H9 (cell line): ENCODE measurements around the gene FCN2. TPM values are rescaled to one million over a fixed set of nuclear protein-coding genes. Genes with fewer than 3 reads are reported as not detected.

Experiments used
- DNase-seq: peaks from one replicate; pipeline ENCODE4 v3.0.0-alpha.2; 2017
- H2AFZ ChIP-seq: one replicate; pipeline ENCODE4 v1.6.1; 2013; ENCODE audit warnings: mild to moderate bottlenecking, low read length, control low read depth, moderate library complexity
- H2AK5ac ChIP-seq: 2 replicates; pipeline ENCODE4 v1.6.1; 2013; ENCODE audit warnings: low read length, control low read depth, mixed read lengths; ENCODE audit not compliant: insufficient read length
- H2BK120ac ChIP-seq: one replicate; pipeline ENCODE4 v1.6.1; 2013; ENCODE audit warnings: low read depth, mild to moderate bottlenecking, low read length, control low read depth, inconsistent platforms; ENCODE audit not compliant: poor library complexity, severe bottlenecking
- H2BK12ac ChIP-seq: 2 replicates; pipeline ENCODE4 v1.6.1; 2013; ENCODE audit warnings: low read length, control low read depth, mixed read lengths, low read depth; ENCODE audit not compliant: insufficient read length
- H2BK15ac ChIP-seq: 2 replicates; pipeline ENCODE4 v1.6.1; 2013; ENCODE audit warnings: low read depth, low read length, control low read depth
- H2BK20ac ChIP-seq: one replicate; pipeline ENCODE4 v1.6.1; 2013; ENCODE audit warnings: low read depth, mild to moderate bottlenecking, low read length, control low read depth, inconsistent platforms; ENCODE audit not compliant: poor library complexity, severe bottlenecking
- H2BK5ac ChIP-seq: 2 replicates; pipeline ENCODE4 v1.6.1; 2013; ENCODE audit warnings: low read length, control low read depth, mixed read lengths; ENCODE audit not compliant: insufficient read length
- H3K14ac ChIP-seq: 2 replicates; pipeline ENCODE4 v1.6.1; 2013; ENCODE audit warnings: low read length, control low read depth; ENCODE audit not compliant: insufficient read depth
- H3K18ac ChIP-seq: 2 replicates; pipeline ENCODE4 v1.6.1; 2013; ENCODE audit warnings: low read depth, mild to moderate bottlenecking, mixed read lengths, low read length, control low read depth; ENCODE audit not compliant: insufficient read length
- H3K23ac ChIP-seq: 2 replicates; pipeline ENCODE4 v1.6.1; 2013; ENCODE audit warnings: low read length, control low read depth, mixed read lengths, low read depth; ENCODE audit not compliant: insufficient read length
- H3K23me2 ChIP-seq: 2 replicates; pipeline ENCODE4 v1.6.1; 2013; ENCODE audit warnings: low read depth, mild to moderate bottlenecking, mixed read lengths, low read length, control low read depth; ENCODE audit not compliant: insufficient read length, poor library complexity, severe bottlenecking
- H3K27ac ChIP-seq: 2 replicates; pipeline ENCODE4 v1.5.1; 2013; ENCODE audit warnings: low read length, control low read depth, mixed read lengths, low read depth; ENCODE audit not compliant: insufficient read length
- H3K27me3 ChIP-seq: 2 replicates; pipeline ENCODE4 v1.6.1; 2013; ENCODE audit warnings: low read length, control low read depth, inconsistent platforms; ENCODE audit not compliant: insufficient read depth
- H3K4ac ChIP-seq: 2 replicates; pipeline ENCODE4 v1.6.1; 2013; ENCODE audit warnings: low read depth, mild to moderate bottlenecking, control low read depth, inconsistent platforms, low read length, moderate library complexity
- H3K4me1 ChIP-seq: 2 replicates; pipeline ENCODE4 v1.6.1; 2013; ENCODE audit warnings: low read length, control low read depth, inconsistent platforms; ENCODE audit not compliant: insufficient read depth
- H3K4me2 ChIP-seq: 2 replicates; pipeline ENCODE4 v1.6.1; 2013; ENCODE audit warnings: low read length, control low read depth, mixed read lengths; ENCODE audit not compliant: insufficient read length, insufficient read depth
- H3K56ac ChIP-seq: 2 replicates; pipeline ENCODE4 v1.6.1; 2013; ENCODE audit warnings: low read depth, mild to moderate bottlenecking, mixed read lengths, low read length, control low read depth; ENCODE audit not compliant: insufficient read length
- H3K79me1 ChIP-seq: 2 replicates; pipeline ENCODE4 v1.6.1; 2013; ENCODE audit warnings: low read depth, mild to moderate bottlenecking, moderate library complexity, low read length, control low read depth, inconsistent platforms; ENCODE audit not compliant: insufficient read depth, poor library complexity, severe bottlenecking
- H3K79me2 ChIP-seq: 2 replicates; pipeline ENCODE4 v1.6.1; 2013; ENCODE audit warnings: low read length, control low read depth, inconsistent platforms; ENCODE audit not compliant: insufficient read depth
- H3K9ac ChIP-seq: 2 replicates; pipeline ENCODE4 v1.6.1; 2013; ENCODE audit warnings: low read length, control low read depth, mixed read lengths; ENCODE audit not compliant: insufficient read length; ENCODE audit errors: extremely low read depth
- H3K9me3 ChIP-seq: one replicate; pipeline ENCODE4 v1.6.1; 2013; ENCODE audit warnings: low read depth, low read length, inconsistent platforms; ENCODE audit not compliant: control insufficient read depth
- H3T11ph ChIP-seq: one replicate; pipeline ENCODE4 v1.6.1; 2013; ENCODE audit warnings: mild to moderate bottlenecking, low read length, control low read depth, inconsistent platforms
- H4K20me1 ChIP-seq: one replicate; pipeline ENCODE4 v1.6.1; 2013; ENCODE audit not compliant: control insufficient read depth, insufficient read length, insufficient read depth
- H4K5ac ChIP-seq: 2 replicates; pipeline ENCODE4 v1.6.1; 2013; ENCODE audit warnings: low read depth, mild to moderate bottlenecking, mixed read lengths, low read length, control low read depth; ENCODE audit not compliant: insufficient read length
- H4K8ac ChIP-seq: replicated peaks from 2 replicates; pipeline ENCODE4 v1.6.1; 2013; ENCODE audit warnings: low read length, control low read depth, mixed read lengths, low read depth; ENCODE audit not compliant: insufficient read length
- H4K91ac ChIP-seq: 2 replicates; pipeline ENCODE4 v1.6.1; 2013; ENCODE audit warnings: low read depth, mild to moderate bottlenecking, moderate library complexity, mixed read lengths, low read length, control low read depth; ENCODE audit not compliant: insufficient read length
- H3K27ac Mint-ChIP-seq, 3 experiments: 2 replicates in 2 of 3; 3 replicates in 1 of 3; pipeline ENCODE4 v1.8.0; 2020 to 2021; ENCODE audit warnings: mixed read lengths in 3 of 3, mild to moderate bottlenecking in 1 of 3, moderate library complexity in 1 of 3
- H3K27me3 Mint-ChIP-seq: 2 replicates; pipeline ENCODE4 v1.8.0; 2021; ENCODE audit warnings: low read depth, mild to moderate bottlenecking, moderate library complexity, mixed read lengths
- H3K36me3 Mint-ChIP-seq, 3 experiments: 2 replicates in 2 of 3; 3 replicates in 1 of 3; pipeline ENCODE4 v1.8.0; 2020 to 2021; ENCODE audit warnings: low read depth in 3 of 3, mixed read lengths in 3 of 3; ENCODE audit not compliant: insufficient read depth in 1 of 3
- H3K4me1 Mint-ChIP-seq, 2 experiments: 2 replicates each; pipeline ENCODE4 v1.8.0; 2020; ENCODE audit warnings: mixed read lengths in 2 of 2
- H3K4me3 Mint-ChIP-seq, 2 experiments: 2 replicates in 1 of 2; 3 replicates in 1 of 2; pipeline ENCODE4 v1.8.0; 2020 to 2021; ENCODE audit warnings: mild to moderate bottlenecking in 2 of 2, mixed read lengths in 2 of 2, moderate library complexity in 1 of 2
- H3K9me3 Mint-ChIP-seq, 2 experiments: 2 replicates in 1 of 2; 3 replicates in 1 of 2; pipeline ENCODE4 v1.8.0; 2020; ENCODE audit warnings: mild to moderate bottlenecking in 2 of 2, mixed read lengths in 2 of 2, moderate library complexity in 1 of 2
- WGBS: extraction: QIAGEN DNeasy Blood & Tissue Kit; methylation state at CpG from one replicate; pipeline ENCODE4 v1.1.7; 2013; ENCODE audit warnings: missing lambda C conversion rate, low lambda C conversion rate, mixed read lengths; ENCODE audit not compliant: insufficient read length; ENCODE audit errors: extremely low coverage; 5-methylcytosine and 5-hydroxymethylcytosine counted together
- total RNA-seq: library from RNA; stranded (reverse); gene quantifications from 2 replicates; pipeline ENCODE4 v1.2.1, GENCODE V29; 2021
- TF ChIP-seq, protein P1 (sequence below): fragments of 200-600 bp; sonication (generic); conservative IDR thresholded peaks from 3 replicates; pipeline ENCODE4 v1.8.0; 2021; ENCODE audit warnings: antibody characterized with exemption, mild to moderate bottlenecking

FCN2 gene
- total RNA-seq, 1 experiment from 2014 or later, result not detected

DNA sequence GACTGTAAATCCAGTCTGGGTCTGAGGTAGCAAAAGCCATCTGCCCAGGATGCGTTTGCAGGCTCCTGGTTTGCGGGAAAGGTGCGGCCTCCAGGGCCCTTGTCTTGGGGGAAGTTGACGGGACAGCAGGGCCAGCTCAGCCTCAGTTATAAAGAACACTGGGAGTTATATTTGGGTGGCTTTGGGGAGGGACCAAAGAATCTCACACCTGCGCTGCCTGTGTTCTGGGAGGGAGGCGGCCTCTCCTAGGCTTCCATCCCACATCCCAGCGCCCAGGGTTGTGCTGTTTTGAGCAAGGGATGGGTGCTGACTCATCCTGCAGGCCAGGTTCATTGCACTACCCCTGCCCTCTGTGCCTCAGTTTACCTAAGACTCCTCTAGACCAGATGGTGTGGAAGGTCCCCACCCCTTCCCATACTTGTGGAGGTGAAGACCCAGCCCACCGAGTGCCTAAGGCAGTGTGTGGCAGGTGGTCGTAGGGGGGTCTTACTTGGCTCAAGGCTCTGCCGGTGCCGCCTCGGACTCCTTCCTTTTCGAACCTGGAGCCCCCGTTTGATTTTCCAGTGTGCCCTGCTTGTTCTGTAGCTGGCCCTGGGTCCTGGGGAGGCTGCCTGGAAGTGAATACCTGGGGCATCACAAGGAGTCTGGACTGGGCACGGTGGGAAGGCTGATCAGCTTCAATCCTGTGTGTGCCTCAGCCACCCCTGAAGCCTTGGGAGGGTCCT, 39.3 kb upstream of the FCN2 start:
- Histone ChIP-seq H3K27me3 (no peaks in the 10 kb centered on the region), H2AFZ (no peak overlapping the region), H4K91ac (no peak overlapping the region), H3K4ac (no peak overlapping the region), H3K14ac (no peak overlapping the region), H4K5ac (no peak overlapping the region), H3K27ac (no peak overlapping the region), H4K20me1 (no peaks in the 10 kb centered on the region), H3K4me1 (no peaks in the 10 kb centered on the region), H2BK5ac (no peak overlapping the region), H3K23me2 (no peaks in the 10 kb centered on the region), H3K56ac (no peak overlapping the region), H2BK12ac (no peak overlapping the region), H2AK5ac (no peak overlapping the region), H2BK120ac (no peak overlapping the region), H3K4me2 (no peak overlapping the region), H3T11ph (no peak overlapping the region), H3K9ac (no peak overlapping the region), H4K8ac (no peak overlapping the region), H3K9me3 (no peaks in the 10 kb centered on the region), H2BK20ac (no peak overlapping the region), H3K23ac (no peak overlapping the region), H3K79me1 (no peaks in the 10 kb centered on the region), H3K79me2 (no peaks in the 10 kb centered on the region), H2BK15ac (no peak overlapping the region), H3K18ac (no peak overlapping the region)
- TF ChIP-seq, protein P1, sequence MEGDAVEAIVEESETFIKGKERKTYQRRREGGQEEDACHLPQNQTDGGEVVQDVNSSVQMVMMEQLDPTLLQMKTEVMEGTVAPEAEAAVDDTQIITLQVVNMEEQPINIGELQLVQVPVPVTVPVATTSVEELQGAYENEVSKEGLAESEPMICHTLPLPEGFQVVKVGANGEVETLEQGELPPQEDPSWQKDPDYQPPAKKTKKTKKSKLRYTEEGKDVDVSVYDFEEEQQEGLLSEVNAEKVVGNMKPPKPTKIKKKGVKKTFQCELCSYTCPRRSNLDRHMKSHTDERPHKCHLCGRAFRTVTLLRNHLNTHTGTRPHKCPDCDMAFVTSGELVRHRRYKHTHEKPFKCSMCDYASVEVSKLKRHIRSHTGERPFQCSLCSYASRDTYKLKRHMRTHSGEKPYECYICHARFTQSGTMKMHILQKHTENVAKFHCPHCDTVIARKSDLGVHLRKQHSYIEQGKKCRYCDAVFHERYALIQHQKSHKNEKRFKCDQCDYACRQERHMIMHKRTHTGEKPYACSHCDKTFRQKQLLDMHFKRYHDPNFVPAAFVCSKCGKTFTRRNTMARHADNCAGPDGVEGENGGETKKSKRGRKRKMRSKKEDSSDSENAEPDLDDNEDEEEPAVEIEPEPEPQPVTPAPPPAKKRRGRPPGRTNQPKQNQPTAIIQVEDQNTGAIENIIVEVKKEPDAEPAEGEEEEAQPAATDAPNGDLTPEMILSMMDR, result no peak
- H3K36me3 Mint-ChIP-seq, result no peaks in the 10 kb centered on the region
- no peaks in the 10 kb centered on the region for H3K9me3 Mint-ChIP-seq
- H3K4me1 Mint-ChIP-seq, result peaks cover 0 to 4% of the 10 kb centered on the region in 2 experiments; a peak in 1 of 4 replicates
- no CpG with 5 or more reads among the region's 15 CpGs for WGBS
- H3K4me3 Mint-ChIP-seq, result no peak overlapping the region
- no peak overlapping the region for H3K27ac Mint-ChIP-seq
- DNase-seq, result no peak
- H3K27me3 Mint-ChIP-seq, result no peaks in the 10 kb centered on the region
